Peyer's patch (tissue), 4 donors: ENCODE measurements around the gene FAH.

Experiments
- POLR2A ChIP-seq, 2 donors: fragments of 450-650 bp; IDR thresholded peaks; one replicate each; pipeline ENCODE4 v1.5.1; 2017; ENCODE audit warnings: antibody characterized with exemption in 2 of 2, mild to moderate bottlenecking in 2 of 2, moderate library complexity in 2 of 2
- TF ChIP-seq, protein P1 (sequence below), 6 experiments: fragments of 450-650 bp in 4 of 6; fragments of 200-600 bp in 2 of 6; sonication (generic) in 1 of 6; IDR thresholded peaks; one replicate each; pipeline ENCODE4 v1.5.1; 2017 to 2019; ENCODE audit warnings: antibody characterized with exemption in 6 of 6, mild to moderate bottlenecking in 3 of 6, moderate library complexity in 1 of 6

DNA sequence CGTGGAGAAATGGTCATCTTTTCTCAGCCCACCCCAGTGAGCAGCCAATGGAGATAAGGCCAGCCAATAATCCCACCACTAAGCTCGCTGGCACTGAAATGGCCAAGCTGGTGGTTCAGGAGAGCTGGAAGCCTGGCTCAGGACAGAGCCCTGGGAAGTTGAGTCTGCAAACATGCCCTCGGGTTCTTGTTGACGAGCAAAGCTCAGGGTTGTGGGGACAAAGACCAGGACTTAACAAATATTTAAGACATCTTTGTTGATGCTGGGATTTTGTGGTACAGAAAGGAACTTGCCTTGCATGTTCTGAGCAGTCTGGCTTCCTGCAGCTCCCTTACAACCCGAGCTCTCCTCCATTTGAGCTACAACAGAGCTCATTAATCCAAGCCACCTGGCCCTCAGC, 4.4 kb downstream of the FAH start:
- TF ChIP-seq, protein P1, sequence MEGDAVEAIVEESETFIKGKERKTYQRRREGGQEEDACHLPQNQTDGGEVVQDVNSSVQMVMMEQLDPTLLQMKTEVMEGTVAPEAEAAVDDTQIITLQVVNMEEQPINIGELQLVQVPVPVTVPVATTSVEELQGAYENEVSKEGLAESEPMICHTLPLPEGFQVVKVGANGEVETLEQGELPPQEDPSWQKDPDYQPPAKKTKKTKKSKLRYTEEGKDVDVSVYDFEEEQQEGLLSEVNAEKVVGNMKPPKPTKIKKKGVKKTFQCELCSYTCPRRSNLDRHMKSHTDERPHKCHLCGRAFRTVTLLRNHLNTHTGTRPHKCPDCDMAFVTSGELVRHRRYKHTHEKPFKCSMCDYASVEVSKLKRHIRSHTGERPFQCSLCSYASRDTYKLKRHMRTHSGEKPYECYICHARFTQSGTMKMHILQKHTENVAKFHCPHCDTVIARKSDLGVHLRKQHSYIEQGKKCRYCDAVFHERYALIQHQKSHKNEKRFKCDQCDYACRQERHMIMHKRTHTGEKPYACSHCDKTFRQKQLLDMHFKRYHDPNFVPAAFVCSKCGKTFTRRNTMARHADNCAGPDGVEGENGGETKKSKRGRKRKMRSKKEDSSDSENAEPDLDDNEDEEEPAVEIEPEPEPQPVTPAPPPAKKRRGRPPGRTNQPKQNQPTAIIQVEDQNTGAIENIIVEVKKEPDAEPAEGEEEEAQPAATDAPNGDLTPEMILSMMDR (IDR thresholded peaks at IDR 0.05): no peak
- no peak for TF ChIP-seq POLR2A (IDR thresholded peaks at IDR 0.05)
